ENCODE measurements around the gene NUAK1.

The NUAK1 gene

GRCh38 chr12:106114447-106115068, 24.2 kb downstream of the NUAK1 start:
- TF ChIP-seq, protein P1, sequence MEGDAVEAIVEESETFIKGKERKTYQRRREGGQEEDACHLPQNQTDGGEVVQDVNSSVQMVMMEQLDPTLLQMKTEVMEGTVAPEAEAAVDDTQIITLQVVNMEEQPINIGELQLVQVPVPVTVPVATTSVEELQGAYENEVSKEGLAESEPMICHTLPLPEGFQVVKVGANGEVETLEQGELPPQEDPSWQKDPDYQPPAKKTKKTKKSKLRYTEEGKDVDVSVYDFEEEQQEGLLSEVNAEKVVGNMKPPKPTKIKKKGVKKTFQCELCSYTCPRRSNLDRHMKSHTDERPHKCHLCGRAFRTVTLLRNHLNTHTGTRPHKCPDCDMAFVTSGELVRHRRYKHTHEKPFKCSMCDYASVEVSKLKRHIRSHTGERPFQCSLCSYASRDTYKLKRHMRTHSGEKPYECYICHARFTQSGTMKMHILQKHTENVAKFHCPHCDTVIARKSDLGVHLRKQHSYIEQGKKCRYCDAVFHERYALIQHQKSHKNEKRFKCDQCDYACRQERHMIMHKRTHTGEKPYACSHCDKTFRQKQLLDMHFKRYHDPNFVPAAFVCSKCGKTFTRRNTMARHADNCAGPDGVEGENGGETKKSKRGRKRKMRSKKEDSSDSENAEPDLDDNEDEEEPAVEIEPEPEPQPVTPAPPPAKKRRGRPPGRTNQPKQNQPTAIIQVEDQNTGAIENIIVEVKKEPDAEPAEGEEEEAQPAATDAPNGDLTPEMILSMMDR (IDR thresholded peaks at IDR 0.05; ENCODE audit: borderline replicate concordance, insufficient read depth, low read depth, low read length): no peak

GRCh38 chr12:106113824-106114446, 24.8 kb downstream of the NUAK1 start:
- TF ChIP-seq, protein P1 (IDR thresholded peaks at IDR 0.05; ENCODE audit: borderline replicate concordance, insufficient read depth, low read depth, low read length): no peak
- no peak overlapping the region for H3K4me3 ChIP-seq (ENCODE audit: low read depth, low read length)

More at GRCh38 chr12:106114447-106115068, 24.2 kb downstream of the NUAK1 start:
- H3K4me3 ChIP-seq (ENCODE audit: low read depth, low read length): no peak overlapping the region

- TF ChIP-seq, protein P1 (IDR thresholded peaks at IDR 0.05; ENCODE audit: borderline replicate concordance, insufficient read depth, low read depth, low read length): no peak
- no peak overlapping the region for H3K4me3 ChIP-seq (ENCODE audit: low read depth, low read length)
These were observed 25.3 kb downstream of the NUAK1 start for GRCh38 chr12:106113446-106113823.

GRCh38 chr12:106113042-106113441, 25.7 kb downstream of the NUAK1 start:
- H3K4me3 ChIP-seq (ENCODE audit: low read depth, low read length): no peak overlapping the region

DNA sequence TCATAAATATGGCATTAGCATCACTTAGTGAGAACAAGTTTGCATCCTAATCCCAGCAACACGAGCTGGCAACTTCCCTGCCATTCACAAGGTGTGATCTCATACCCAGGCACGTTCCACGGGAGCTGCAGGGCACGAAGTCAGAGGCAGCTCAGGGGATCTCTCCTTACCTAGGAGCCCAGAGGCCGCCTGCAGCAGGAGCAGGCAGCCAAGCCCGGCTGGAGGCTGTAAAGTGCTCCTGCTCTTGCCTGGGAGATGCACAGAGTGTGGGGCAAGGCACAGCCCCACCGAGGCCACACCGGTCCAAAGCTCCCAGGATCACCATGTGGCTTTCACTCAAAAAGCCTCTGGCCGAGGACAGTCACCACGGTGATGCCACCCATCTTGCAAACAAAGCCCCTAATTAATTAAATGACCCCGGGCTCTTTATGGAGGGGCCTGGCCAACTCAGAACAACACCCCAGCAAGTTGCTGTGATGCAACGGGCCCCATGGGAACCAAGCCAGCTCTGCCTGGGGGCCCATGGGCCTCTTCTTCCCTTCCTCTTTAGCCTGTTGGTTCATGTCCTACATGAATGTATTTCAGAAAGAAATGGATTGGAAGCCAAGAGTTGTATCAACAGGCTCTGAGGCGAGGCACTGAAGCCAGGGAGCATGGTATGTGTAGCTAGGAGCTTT, 26.5 kb downstream of the NUAK1 start:
- TF ChIP-seq, protein P1 (IDR thresholded peaks at IDR 0.05; ENCODE audit: borderline replicate concordance, insufficient read depth, low read depth, low read length): no peak
- no peak overlapping the region for H3K4me3 ChIP-seq (ENCODE audit: low read depth, low read length)

More at GRCh38 chr12:106113042-106113441, 25.7 kb downstream of the NUAK1 start:
- TF ChIP-seq, protein P1 (IDR thresholded peaks at IDR 0.05; ENCODE audit: borderline replicate concordance, insufficient read depth, low read depth, low read length): no peak

DNA sequence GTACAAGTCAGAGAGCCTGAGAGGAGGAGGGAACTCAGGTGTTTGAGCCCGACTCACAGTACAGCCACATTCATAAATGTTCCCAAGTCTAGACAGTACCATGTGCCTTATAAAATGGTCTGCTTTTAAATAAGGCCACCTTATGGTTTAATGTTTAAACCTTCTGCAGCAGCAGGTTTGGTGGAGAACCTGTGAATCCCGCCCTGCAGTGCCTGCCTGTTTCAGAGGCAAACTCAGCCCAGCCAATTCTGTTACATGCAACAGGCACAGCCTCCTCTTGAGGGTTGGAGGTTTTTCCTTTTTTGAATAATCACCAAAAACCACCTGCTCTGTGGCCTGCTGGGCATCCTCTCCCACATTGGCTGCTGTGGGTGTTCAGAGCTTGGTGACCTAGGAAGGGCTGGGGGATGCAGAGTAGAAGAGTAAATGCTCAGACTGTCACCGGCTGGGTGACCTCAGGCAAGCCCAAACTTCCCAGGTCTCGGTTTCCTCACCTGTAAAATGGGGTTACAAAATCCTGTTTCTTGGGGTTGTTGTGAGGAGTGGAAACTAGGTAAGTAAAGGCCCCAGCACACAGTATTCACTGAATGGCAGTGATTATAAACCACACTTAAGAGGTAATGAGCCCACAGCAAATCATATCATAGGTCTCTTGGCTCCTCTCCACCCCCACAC, 28.0 kb downstream of the NUAK1 start:
- TF ChIP-seq, protein P1 (IDR thresholded peaks at IDR 0.05; ENCODE audit: borderline replicate concordance, insufficient read depth, low read depth, low read length): no peak
- H3K4me3 ChIP-seq (ENCODE audit: low read depth, low read length): no peak overlapping the region
